Activated naive CD8-positive, alpha-beta T cell treated with anti-CD3 and anti-CD28 coated beads, Interleukin-2, amount 50 U/mL, for 16 hours (primary cell): ENCODE measurements around the gene SPRYD4.

Source experiments
- DNase-seq: peaks from one replicate; pipeline ENCODE4 v3.0.0-alpha.2; 2020; ENCODE audit warnings: low read depth, low spot score

The SPRYD4 gene

DNA sequence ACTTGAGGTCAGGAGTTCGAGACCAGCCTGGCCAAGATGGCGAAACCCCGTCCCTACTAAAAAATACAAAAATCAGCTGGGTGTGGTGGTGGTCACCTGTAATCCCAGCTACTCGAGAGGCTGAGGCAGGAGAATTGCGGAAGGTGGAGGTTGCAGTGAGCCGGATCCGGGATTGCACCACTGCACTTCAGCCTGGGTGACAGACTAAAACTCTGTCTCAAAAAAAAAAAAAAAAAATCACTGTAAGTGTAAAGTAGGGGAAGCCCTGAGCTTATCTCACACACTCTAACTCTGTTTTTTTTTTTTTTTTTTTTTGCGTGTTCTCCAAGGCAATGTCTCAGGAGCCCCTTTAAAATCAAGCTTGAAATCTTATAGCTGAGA lies 52.8 kb downstream of the SPRYD4 start:
- DNase-seq, result no peak

DNA sequence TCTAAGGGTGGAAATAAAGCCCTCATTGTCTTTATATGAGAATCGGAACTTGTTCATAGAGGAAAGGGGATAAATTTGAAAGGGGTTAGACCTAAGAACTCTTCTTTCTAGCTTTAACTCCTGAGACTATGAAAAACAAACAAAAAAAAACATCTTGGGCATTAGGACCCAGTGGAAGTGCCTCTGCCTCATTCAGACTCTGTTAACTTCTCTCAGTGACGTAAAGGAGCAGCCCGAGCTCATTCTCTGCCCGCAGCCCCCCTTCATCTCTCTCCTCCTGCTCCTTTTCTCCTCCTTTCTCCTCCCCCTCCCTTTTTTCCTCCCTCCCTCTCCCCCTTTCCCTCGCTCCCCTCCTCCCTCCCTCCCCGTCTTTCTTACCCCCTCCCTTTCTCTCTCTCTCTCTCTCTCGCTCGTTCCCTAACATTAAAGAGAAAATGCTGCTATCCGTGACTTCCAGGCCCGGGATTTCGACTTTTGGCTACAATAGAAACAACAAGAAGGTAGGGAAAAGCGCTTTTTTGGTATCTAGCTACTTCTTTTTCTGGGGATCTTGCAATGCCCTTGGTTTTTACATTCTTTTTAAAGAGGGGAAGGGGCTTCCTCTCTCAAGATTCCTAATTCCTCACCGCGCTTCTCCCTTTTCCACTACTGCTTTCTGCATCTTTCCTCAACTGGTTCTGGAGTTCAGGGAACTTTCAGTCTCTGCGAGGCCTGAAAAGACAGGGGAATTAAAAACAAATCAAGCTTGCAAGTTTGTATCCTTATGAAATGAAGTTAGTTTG lies 53.4 kb downstream of the SPRYD4 start, which contains the start of gene RBMS2:
Gene RBMS2, plus strand, starts transcription at position 231 of the 782 bp plus-strand sequence. Its CDS starts 204 bp downstream, at position 435.
- DNase-seq, result no peak

DNA sequence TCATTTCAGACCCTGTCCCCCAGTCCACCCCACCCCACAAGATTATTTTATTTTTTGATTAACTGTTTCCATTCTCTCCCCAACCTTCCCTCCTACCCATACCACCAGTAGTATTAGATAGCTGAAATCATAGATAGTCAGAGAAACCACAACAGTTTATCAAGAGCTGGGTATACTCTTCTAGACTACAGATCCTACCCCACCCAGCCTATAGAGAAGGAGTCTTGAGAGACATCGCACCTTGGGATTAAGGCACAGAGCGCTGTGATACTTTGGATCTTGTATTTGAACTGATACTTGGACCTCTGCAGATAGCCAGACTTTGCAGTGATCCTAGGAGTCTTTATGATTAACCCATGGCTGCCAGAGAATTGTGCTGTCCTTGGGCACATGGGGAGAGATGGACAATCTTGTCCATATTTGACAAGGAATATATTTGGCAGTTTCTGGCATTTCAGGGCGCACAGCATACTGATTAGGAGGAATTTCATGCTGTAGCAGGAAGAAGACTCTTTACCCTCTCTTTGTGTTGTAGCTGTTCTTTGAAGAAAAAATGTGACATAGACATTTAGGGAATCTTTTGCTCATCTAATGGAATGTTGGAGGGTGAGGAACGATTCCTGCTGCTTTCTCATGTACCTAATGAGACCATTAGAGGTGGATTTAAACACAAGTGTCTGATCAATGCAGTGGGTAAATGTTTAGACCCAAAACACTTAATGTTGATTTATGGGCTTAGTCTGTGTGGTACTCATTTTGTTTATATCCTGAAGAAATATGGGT lies 54.2 kb downstream of the SPRYD4 start:
- no peak for DNase-seq

DNA sequence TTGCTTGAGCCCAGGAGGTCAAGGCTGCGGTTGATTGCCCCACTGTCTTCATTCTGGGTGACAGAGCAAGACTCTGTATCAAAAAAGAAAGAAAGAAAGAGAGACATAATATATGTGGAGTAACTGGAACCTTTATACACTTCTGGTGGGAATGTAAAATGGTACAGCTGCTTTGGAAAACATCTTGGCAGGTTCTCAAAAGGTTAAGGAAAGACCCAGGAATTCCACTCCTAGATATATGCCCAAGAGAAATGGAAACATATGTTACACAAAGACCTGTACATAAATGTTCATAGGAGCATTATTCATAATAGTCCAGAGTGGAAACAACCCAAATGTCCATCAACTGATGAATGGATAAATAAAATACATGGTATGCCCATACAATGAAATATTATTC lies 60.5 kb downstream of the SPRYD4 start:
- no peak for DNase-seq
